Measurements from ENCODE around the gene HOMER2.
"Not testable (repeated sequence)": the region's sequence is repeated elsewhere in the genome, so short reads cannot be mapped to it uniquely, and the experiment has no call there.

The HOMER2 gene

DNA sequence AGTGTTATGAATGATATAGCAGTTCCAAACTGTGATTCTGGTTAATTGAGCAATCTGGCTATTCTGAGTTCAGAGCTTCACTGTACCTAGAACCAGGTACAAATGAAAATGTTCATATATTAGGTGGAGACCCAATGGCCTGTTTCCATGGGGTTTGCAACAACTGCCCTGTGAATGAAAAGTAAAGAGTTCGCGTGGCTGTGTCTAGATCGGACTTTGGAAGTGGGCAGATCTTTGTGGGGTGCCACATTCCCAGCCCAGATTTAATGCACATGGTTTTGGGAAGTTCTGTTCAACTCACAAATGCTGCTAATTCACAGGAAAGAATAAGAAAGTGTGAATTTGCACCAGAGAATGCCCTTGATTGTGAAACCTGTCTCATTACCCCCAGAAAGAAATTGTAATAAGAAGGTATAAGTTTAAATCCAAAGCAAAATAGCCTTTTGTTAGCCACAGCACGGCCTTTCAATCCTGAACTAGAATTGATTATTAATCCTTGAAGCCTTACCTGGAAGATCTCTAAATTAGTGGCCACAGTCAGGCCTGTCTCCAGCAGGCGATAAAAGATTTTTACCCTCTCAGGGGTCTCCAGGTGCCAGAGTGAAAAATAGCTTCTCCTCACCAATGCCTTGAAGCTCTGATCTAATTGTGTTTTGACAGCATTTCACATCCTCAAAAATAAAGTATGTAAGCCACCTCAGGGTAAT is 120.5 kb downstream of the HOMER2 start:
- DNase-seq (ENCODE audit: low read depth): no peak

DNA sequence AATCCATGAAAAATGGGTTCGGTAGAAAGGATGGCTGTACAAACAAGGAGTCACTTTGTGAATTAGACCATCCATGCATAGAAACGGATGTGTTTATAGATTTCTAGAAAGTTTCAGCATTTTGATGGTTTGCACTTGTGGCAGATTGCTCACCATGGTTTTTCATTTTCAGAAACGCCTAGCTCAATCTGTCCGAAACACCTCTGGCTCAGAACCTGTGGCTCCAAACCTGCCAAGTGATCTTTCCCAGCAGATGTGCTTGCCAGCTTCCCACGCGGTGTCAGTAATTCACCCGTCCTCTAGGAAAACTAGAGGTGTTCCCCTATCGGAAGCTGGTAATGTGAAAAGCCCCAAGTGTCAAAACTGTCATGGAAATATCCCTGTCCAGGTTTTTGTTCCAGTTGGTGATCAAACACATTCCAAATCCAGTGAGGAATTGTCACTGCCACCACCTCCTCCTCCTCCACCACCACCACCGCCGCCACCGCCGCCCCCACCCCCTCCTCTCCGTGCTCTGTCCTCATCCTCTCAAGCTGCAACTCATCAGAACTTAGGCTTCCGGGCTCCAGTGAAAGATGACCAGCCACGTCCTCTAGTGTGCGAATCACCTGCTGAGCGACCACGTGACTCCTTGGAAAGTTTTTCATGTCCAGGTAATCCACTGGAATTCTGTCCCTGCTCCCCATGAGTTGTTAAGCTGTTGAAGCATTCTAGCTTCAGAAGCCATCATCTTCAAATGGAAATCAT is 121.9 kb downstream of the HOMER2 start:
- DNase-seq (ENCODE audit: low read depth): no peak

DNA sequence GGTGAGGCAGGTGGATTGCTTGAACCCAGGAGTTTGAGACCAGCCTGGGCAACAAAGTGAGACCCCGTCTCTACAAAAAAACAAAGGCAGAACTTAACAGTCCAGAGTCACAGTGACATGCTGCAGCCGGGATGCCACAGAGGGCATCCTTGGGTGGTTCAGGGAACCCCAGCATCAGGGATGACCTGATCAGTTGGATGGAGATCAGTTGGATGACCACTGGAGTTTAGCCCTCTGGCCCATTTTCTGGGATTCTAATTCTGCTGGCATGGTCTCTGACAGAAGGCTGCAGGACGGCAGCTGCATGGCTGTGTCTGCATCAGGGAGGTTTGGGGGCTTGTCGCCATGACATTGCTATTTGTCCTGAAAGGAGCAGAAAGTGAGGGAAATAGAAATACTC is 123.3 kb downstream of the HOMER2 start:
- no peak for DNase-seq (ENCODE audit: low read depth)

GRCh38 chr15:82828075-82828474 is 124.4 kb downstream of the HOMER2 start:
- DNase-seq (ENCODE audit: low read depth): peak; percentile 68

DNA sequence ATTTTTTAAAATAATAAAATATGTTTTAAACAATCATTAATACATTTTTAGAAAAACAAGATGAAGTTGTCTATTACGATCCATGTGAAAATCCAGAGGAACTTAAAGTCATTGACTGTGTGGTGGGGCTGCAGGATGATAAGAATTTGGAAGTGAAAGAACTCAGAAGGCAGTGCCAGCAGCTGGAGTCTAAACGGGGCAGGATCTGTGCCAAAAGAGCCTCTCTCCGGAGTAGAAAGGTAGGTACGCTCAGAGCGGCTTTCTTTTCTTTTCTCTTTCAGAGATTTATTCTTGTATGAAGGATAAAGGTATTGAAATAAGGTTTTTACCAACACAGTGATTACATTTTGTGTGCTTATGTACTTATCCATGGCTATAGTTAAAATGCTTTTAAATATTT is 129.5 kb downstream of the HOMER2 start:
- no peak for DNase-seq (ENCODE audit: low read depth)

DNA sequence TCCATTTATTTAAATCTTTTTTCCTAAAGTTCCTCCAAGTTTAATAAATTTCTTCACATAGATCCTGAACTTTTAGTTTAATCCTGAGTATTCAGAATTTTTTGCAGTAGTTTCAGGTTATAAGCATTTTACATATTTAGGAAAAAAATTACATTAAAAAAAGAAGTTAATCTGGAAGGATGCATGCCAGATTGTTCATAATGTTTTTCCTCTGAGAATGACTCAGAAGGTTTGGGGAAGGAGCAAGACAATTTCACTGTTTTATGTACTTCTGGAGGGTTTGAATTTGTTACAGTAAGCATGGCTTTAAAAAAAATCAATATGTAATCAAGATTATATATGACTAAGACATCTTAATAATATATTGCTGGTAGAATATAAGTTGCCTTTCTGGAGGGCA is 130.7 kb downstream of the HOMER2 start:
- DNase-seq (ENCODE audit: low read depth): not testable (repeated sequence)

GRCh38 chr15:82821396-82821795 is 131.1 kb downstream of the HOMER2 start:
- DNase-seq (ENCODE audit: low read depth): not testable (repeated sequence)

GRCh38 chr15:82820128-82820527 is 132.4 kb downstream of the HOMER2 start:
- no peak for DNase-seq (ENCODE audit: low read depth)

DNA sequence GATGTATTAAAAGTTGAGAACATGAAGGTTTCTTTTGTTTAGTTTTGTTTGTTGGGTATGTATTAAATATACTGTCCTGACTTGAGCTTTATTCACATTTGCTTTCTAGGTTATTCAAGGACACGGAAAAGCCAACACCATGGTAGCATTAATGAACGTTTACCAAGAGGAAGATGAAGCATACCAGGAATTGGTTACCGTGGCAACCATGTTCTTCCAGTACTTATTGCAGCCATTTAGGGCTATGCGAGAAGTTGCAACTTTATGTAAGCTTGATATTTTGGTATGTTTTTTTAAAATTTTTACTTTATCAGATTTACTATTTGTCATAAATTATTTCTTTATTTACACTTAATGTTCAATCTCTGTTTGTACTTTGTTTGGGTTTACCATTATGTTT is 139.5 kb downstream of the HOMER2 start:
- peak; percentile 24 for DNase-seq (ENCODE audit: low read depth)

GRCh38 chr15:82810890-82811426 is 141.6 kb downstream of the HOMER2 start:
- DNase-seq (ENCODE audit: low read depth): peak; percentile 22

GRCh38 chr15:82810061-82810889 is 142.2 kb downstream of the HOMER2 start:
- peak; percentile 75 for DNase-seq (ENCODE audit: low read depth)

DNA sequence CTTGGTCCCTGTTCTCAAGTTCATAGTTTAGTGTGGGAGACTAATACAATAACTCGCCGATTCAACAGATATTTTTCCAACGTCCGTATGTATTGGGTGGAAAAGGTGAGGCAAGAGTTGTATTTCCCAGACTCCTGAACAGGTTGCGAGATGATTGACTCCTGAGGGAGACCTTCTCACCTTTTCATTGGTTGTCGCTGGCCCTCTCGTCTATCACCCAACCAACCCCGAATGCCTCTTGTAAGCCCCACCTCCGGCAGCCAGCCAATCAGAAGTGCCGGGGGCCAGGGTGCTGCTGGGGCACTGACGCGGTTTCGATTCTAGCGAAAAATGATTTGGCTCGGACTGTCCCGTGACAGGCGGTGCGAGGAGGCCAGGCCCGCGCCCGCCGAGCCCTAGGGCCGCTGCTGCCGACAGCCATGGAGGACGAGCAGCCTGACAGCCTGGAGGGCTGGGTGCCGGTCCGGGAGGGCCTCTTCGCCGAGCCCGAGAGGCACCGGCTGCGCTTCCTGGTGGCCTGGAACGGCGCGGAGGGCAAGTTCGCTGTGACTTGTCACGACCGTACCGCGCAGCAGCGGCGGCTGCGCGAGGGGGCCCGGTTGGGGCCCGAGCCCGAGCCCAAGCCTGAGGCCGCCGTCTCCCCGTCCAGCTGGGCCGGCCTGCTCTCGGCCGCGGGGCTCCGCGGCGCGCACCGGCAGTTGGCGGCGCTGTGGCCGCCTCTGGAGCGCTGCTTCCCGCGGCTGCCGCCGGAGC is 143.0 kb downstream of the HOMER2 start, which contains the start of gene WHAMM:
Gene WHAMM, plus strand, starts transcription at position 321 of the 753 bp plus-strand sequence. Its CDS starts 99 bp downstream, at position 420.
- peak; percentile 99 for DNase-seq (ENCODE audit: low read depth)

DNA sequence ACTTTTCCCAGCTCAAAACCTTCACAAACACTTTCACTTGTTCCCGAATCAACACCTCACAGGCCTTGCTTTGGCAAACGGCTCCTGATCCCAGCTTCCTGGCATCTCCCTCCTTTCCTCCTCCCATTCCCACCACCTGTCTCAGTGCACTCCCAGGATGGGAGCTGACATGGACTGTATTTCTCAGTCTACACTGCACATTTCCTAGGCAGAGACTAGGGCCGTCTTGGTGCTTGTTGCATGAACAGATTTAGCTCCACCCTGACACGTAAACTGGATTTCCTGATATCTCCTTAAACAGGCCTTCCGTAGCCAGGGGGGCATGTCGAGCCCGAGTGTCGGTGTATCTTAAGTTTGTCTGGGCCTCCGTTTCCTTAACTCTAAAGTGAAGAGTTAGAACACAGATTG is 143.9 kb downstream of the HOMER2 start:
- DNase-seq (ENCODE audit: low read depth): no peak

- DNase-seq (ENCODE audit: low read depth): no peak
Measured at GRCh38 chr15:82807920-82808633, 144.4 kb downstream of the HOMER2 start.

DNA sequence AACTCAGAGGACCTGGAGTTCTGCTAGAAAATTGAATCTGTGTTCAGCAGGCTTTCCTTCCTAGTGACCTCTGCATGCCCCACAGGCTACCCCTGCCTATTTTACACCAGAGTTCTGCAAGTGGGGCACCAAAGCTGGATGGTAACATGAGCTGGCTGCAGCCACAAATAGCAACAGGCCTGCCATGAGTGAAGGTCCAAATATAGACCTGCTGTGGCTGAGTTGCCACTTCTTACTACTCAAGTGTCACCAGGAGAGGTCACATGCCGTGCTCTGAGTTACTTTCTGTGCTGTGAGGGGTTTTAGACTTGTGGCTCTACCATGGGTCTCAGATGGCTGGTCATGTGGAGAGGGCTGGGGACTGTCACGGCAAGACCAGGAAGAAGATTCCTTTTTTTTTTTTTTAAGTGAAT is 146.5 kb downstream of the HOMER2 start, which contains the start of gene FSD2:
Gene FSD2, minus strand, starts transcription at position 76 of the 413 bp plus-strand sequence. CDS start 18,679 bp downstream, outside the sequence.
- no peak for DNase-seq (ENCODE audit: low read depth)

- peak; percentile 76 for DNase-seq (ENCODE audit: low read depth)
Measured at GRCh38 chr15:82804575-82804949, 148.0 kb downstream of the HOMER2 start.

DNA sequence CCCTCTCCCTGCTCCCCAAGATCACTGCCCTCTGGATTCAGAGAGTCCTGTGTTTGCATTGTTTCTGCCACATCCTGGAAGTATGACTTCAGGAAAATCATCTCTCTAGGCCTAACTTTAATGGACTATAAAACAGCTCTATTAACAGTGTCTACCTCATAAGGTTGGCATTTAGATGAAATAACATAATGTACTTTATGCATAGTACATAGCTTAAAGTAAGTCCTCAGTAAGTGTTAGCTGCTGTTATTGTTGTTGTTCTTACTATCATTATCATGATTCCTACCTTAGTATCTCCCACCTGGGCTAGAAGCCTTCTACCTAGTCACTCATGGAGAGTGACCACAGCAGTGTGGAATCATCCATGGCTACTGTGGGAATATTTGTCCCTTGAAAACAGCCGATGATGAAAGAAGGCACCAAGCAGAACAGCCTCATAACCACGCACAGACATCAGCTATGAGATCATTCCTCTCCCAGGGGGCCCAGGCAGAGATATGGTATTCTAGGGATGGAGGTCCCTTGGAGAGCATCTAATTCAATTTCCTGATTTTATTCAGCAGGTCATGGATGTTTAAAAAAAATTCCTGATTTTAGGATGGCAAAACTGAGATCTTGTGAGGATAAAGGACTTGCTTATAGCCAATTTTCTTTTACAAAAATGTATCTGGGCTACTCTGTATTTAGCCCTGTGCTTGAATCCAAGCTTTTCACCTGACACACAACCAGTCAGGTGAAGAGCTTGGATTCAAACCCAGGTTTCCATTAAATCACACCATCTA is 148.5 kb downstream of the HOMER2 start:
- peak; percentile 56 for DNase-seq (ENCODE audit: low read depth)

GRCh38 chr15:82802497-82802896 is 150.0 kb downstream of the HOMER2 start:
- no peak for DNase-seq (ENCODE audit: low read depth)

- no peak for DNase-seq (ENCODE audit: low read depth)
Measured at GRCh38 chr15:82799183-82799841, 153.2 kb downstream of the HOMER2 start.

Data from amniotic epithelial cell (primary cell).